ENCODE data around the gene TUBB. TPM values are rescaled to one million over a fixed set of nuclear protein-coding genes. Genes with fewer than 3 reads are reported as not detected.

TUBB gene
- total and polyA plus RNA-seq, 9 of the 15 experiments (the other 6 are each of a cell fraction or from before 2014, with no cell fraction given), result 971 to 2,870 (median 1,478) TPM

DNA sequence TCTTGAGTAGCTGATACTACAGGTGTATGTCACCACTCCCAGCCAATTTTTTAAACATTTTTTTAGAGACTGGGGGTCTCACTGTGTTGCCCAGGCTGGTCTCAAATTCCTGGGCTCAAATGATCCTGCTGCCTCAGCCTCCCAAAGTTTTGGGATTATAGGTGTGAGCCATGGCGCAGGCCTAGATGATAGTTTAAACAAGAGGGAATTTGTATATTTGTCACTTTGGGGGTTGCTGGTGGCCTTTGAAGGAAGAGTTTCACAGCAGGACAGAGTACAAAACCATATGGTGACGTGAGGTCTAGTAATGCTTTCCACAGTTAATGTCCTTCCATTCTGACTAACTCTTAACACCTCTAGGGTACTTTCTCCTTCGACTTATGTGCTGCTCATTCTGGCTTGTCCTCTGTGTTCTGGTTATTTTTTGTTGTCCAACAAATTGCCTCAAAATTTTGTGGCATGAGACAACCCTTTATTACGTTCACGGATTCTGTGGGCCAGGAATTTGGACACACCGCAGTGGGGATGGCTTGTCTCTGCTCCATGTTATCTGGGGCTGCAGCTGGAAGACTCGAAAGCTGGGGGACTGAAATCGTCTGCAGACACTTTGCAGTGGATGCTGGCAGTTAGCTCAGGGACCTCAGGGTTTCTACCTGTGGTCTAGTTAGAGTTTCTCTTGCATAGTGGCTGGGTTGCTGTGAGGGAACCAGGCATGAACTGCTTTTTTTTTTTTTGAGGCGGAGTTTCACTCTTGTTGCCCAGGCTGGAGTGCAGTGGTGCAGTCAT, 47.2 kb downstream of the TUBB start:
- Histone ChIP-seq H3K9me3 (replicated peaks; ENCODE audit: control insufficient read depth, insufficient read depth, low read depth, low read length) (no peaks in the 10 kb centered on the region), H3K27ac (ENCODE audit: extremely low read depth, low read depth, low read length) (peak overlapping the region; percentile 58; the same call in 2 of the 3 replicates), H2AFZ (ENCODE audit: low read depth, low read length) (peak overlapping the region; percentile 84), H3K27me3 (ENCODE audit: control insufficient read depth in 2 of 2, insufficient read depth in 2 of 2, low read length in 2 of 2) (no peaks in the 10 kb centered on the region; a peak in 1 of 5 replicates), H3K4me1 (replicated peaks in 1 of 2; ENCODE audit: control insufficient read depth in 2 of 2, insufficient read depth in 2 of 2, low read length in 2 of 2) (peaks cover 43 to 59% of the 10 kb centered on the region in 2 experiments), H3K79me2 (ENCODE audit: control insufficient read depth, insufficient read depth, low read length) (no peaks in the 10 kb centered on the region), H3K36me3 (ENCODE audit: control insufficient read depth, insufficient read depth, low read length) (no peaks in the 10 kb centered on the region), H3K4me2 (ENCODE audit: insufficient read depth, low read length) (peak overlapping the region; percentile 21; the same call in 1 of the 2 replicates), H3K9ac (ENCODE audit: insufficient read depth in 1 of 2, low read depth in 2 of 2, low read length in 2 of 2) (peak overlapping the region; percentile 9 to 22; a peak in 1 of 4 replicates), H3K9me1 (ENCODE audit: control insufficient read depth, insufficient read depth, low read length) (no peaks in the 10 kb centered on the region), H4K20me1 (replicated peaks; ENCODE audit: control insufficient read depth, insufficient read depth, low read length) (no peaks in the 10 kb centered on the region), H3K4me3 (no peak overlapping the region)
- FAIRE-seq (peak; percentile 69), DNase-seq (ENCODE audit: extremely low read depth in 1 of 4, low spot score in 3 of 4) (peak; percentile 53 to 87 (median 72)), ATAC-seq (peak; percentile 62)
- no TSS peak for BruUV-seq (replicated peaks)
- intact Hi-C loops (cut with micrococcal nuclease) (loop anchor here (5.0 kb wide), 1 partner anchor 45 kb away; no protein-coding TSS in a partner anchor), in situ Hi-C loops (cut with MboI) (no loop called here)
- CTCF ChIA-PET (ENCODE audit: low intra/inter-chr PET ratio), result no interaction called here
- POLR2A ChIA-PET, result interaction anchor here (0.5 to 3.3 kb wide), 11 partner anchors 8 to 61 kb away, joined by 3 to 12 read pairs (median 4); no protein-coding TSS in a partner anchor
- WGBS (ENCODE audit: insufficient coverage, low coverage, missing lambda C conversion rate), result 17% methylated on average over 9 of the region's 9 CpGs
- TF ChIP-seq FOXA1 (IDR thresholded peaks at IDR 0.05; ENCODE audit: borderline replicate concordance) (no peak), TAL1 (IDR thresholded peaks at IDR 0.05) (peak; percentile 86), MEF2D (tag; conservative IDR thresholded peaks at IDR 0.05; ENCODE audit: low read depth) (peak; percentile 49; the same call in 1 of the 2 replicates), GATAD2A (IDR thresholded peaks at IDR 0.05) (0 out of 2 replicates have a peak, but pooled peaks have one; percentile 59), PML (IDR thresholded peaks at IDR 0.05; ENCODE audit: low read length) (peak; percentile 73), RUNX1 (IDR thresholded peaks at IDR 0.05; ENCODE audit: low read depth) (no peak), TAF1 (IDR thresholded peaks at IDR 0.05; ENCODE audit: control insufficient read depth, extremely low read depth, insufficient read depth, low read length, severe bottlenecking) (peak; percentile 30), ELF4 (CRISPR knock-in tag; IDR thresholded peaks at IDR 0.05) (no peak), ZNF589 (CRISPR knock-in tag; IDR thresholded peaks at IDR 0.05; ENCODE audit: low read depth) (peak; percentile 84), SMARCE1 (IDR thresholded peaks at IDR 0.05) (peak; percentile 78)
- TF ChIP-seq, protein P1, sequence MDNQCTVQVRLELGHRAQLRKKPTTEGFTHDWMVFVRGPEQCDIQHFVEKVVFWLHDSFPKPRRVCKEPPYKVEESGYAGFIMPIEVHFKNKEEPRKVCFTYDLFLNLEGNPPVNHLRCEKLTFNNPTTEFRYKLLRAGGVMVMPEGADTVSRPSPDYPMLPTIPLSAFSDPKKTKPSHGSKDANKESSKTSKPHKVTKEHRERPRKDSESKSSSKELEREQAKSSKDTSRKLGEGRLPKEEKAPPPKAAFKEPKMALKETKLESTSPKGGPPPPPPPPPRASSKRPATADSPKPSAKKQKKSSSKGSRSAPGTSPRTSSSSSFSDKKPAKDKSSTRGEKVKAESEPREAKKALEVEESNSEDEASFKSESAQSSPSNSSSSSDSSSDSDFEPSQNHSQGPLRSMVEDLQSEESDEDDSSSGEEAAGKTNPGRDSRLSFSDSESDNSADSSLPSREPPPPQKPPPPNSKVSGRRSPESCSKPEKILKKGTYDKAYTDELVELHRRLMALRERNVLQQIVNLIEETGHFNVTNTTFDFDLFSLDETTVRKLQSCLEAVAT (IDR thresholded peaks at IDR 0.05), result peak in 1 of 2 experiments; percentile 36; a peak in 1 of 4 replicates
- TF ChIP-seq, protein P2, sequence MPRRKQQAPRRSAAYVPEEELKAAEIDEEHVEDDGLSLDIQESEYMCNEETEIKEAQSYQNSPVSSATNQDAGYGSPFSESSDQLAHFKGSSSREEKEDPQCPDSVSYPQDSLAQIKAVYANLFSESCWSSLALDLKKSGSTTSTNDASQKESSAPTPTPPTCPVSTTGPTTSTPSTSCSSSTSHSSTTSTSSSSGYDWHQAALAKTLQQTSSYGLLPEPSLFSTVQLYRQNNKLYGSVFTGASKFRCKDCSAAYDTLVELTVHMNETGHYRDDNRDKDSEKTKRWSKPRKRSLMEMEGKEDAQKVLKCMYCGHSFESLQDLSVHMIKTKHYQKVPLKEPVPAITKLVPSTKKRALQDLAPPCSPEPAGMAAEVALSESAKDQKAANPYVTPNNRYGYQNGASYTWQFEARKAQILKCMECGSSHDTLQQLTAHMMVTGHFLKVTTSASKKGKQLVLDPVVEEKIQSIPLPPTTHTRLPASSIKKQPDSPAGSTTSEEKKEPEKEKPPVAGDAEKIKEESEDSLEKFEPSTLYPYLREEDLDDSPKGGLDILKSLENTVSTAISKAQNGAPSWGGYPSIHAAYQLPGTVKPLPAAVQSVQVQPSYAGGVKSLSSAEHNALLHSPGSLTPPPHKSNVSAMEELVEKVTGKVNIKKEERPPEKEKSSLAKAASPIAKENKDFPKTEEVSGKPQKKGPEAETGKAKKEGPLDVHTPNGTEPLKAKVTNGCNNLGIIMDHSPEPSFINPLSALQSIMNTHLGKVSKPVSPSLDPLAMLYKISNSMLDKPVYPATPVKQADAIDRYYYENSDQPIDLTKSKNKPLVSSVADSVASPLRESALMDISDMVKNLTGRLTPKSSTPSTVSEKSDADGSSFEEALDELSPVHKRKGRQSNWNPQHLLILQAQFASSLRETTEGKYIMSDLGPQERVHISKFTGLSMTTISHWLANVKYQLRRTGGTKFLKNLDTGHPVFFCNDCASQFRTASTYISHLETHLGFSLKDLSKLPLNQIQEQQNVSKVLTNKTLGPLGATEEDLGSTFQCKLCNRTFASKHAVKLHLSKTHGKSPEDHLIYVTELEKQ (CRISPR knock-in tag; IDR thresholded peaks at IDR 0.05), result no peak

All from K562 (cell line).